HepG2 (cell line): ENCODE data around the gene C4orf36. TPM values are rescaled to one million over a fixed set of nuclear protein-coding genes. Genes with fewer than 3 reads are reported as not detected.

Experiments used
- ATAC-seq: fragments of 200-7000 bp; cut with Tn5 transposase; 3 replicates; pipeline ENCODE4 v1.9.1; 2020; ENCODE audit warnings: mild to moderate bottlenecking, moderate library complexity
- BruUV-seq: library from RNA; stranded (reverse); fragments of 400-500 nt; replicated peaks from 2 replicates; lab custom pipeline; 2021; lab: Mats Ljungman, UMichigan
- CTCF ChIA-PET: fragments of 300-600 bp; formaldehyde crosslinking; extraction: SDS; loops from one replicate; lab custom pipeline; 2021; ENCODE audit warnings: low total read pairs, inconsistent platforms, low intra/inter-chr PET ratio; lab: Yijun Ruan, JAX
- POLR2A ChIA-PET: fragments of 350-600 bp; sonication (Branson Sonifier 250); formaldehyde crosslinking; loops from one replicate; lab custom pipeline; 2020; ENCODE audit warnings: antibody characterized with exemption, inconsistent platforms; lab: Yijun Ruan, JAX
- DNase-seq: peaks from one replicate; pipeline ENCODE4 v3.0.0-alpha.2; 2015; ENCODE audit warnings: low spot score
- FAIRE-seq: peaks from 3 replicates; lab custom pipeline; 2011; peaks lifted over from hg19 to GRCh38; lab: Jason Lieb, UNC
- H2AFZ ChIP-seq: one replicate; pipeline ENCODE4 v1.6.1; 2011; ENCODE audit warnings: low read length, inconsistent platforms
- H3K27ac ChIP-seq: fragments of 300-600 bp; 3 replicates; pipeline ENCODE4 v1.8.0; 2011; ENCODE audit warnings: mixed run types, mild to moderate bottlenecking, mixed read lengths, low read length, inconsistent platforms; ENCODE audit not compliant: insufficient read depth; ENCODE audit errors: extremely low read length
- H3K27me3 ChIP-seq, 2 experiments: fragments of 200-600 bp in 1 of 2; 2 replicates in 1 of 2; 3 replicates in 1 of 2; pipeline versions ENCODE4 v1.6.0 to v1.8.0; 2011; ENCODE audit warnings: low read length in 2 of 2, mild to moderate bottlenecking in 2 of 2, moderate library complexity in 2 of 2, inconsistent platforms in 1 of 2; ENCODE audit not compliant: insufficient read depth in 2 of 2, control insufficient read depth in 1 of 2
- H3K36me3 ChIP-seq, 2 experiments: fragments of 200-600 bp in 1 of 2; replicated peaks in 1 of 2; 2 replicates in 1 of 2; 3 replicates in 1 of 2; pipeline versions ENCODE4 v1.5.1 to v1.8.0; 2011; ENCODE audit warnings: low read length in 2 of 2, inconsistent platforms in 1 of 2; ENCODE audit not compliant: insufficient read depth in 2 of 2, control insufficient read depth in 1 of 2
- H3K4me1 ChIP-seq: 2 replicates; pipeline ENCODE4 v1.5.1; 2012; ENCODE audit warnings: low read length, inconsistent platforms; ENCODE audit not compliant: insufficient read depth
- H3K4me2 ChIP-seq: 2 replicates; pipeline ENCODE4 v1.6.0; 2011; ENCODE audit warnings: low read depth, low read length, inconsistent platforms
- H3K4me3 ChIP-seq, 3 experiments: fragments of 200-600 bp in 1 of 3; sonication (generic), shearing (Covaris generic) in 1 of 3; replicated peaks in 1 of 3; 2 replicates each; pipeline ENCODE4 v1.5.1; 2011 to 2016; ENCODE audit warnings: low read length in 3 of 3, inconsistent platforms in 2 of 3, low read depth in 2 of 3, mild to moderate bottlenecking in 2 of 3, control low read depth in 1 of 3, mixed read lengths in 1 of 3; ENCODE audit not compliant: insufficient read depth in 1 of 3
- H3K79me2 ChIP-seq: one replicate; pipeline ENCODE4 v1.6.1; 2011; ENCODE audit warnings: low read length, inconsistent platforms; ENCODE audit not compliant: insufficient read depth
- H3K9ac ChIP-seq: 2 replicates; pipeline ENCODE4 v1.6.0; 2011; ENCODE audit warnings: mild to moderate bottlenecking, low read depth, low read length, inconsistent platforms; ENCODE audit not compliant: insufficient read depth
- H3K9me3 ChIP-seq: 2 replicates; pipeline ENCODE4 v1.5.1; 2012; ENCODE audit warnings: mild to moderate bottlenecking, low read length
- H4K20me1 ChIP-seq: 2 replicates; pipeline ENCODE4 v1.6.0; 2011; ENCODE audit warnings: inconsistent platforms, mild to moderate bottlenecking, low read length, moderate library complexity; ENCODE audit not compliant: insufficient read depth
- BRCA1 ChIP-seq: sonication (generic); formaldehyde crosslinking; IDR thresholded peaks from 2 replicates; pipeline ENCODE4 v1.4.0; 2020; ENCODE audit warnings: missing genetic modification reagents
- GATAD1 ChIP-seq: IDR thresholded peaks from 2 replicates; pipeline ENCODE4 v1.6.1; 2016; ENCODE audit warnings: missing genetic modification reagents, missing compliant biosample characterization
- HOXA7 ChIP-seq: sonication (generic); formaldehyde crosslinking; IDR thresholded peaks from 2 replicates; pipeline ENCODE4 v1.8.1; 2022; ENCODE audit warnings: mild to moderate bottlenecking, missing genetic modification reagents, moderate library complexity
- KDM6A ChIP-seq: IDR thresholded peaks from 2 replicates; pipeline ENCODE4 v1.6.1; 2016; ENCODE audit warnings: low read depth
- MAX ChIP-seq: IDR thresholded peaks from 2 replicates; pipeline ENCODE4 v1.6.1; 2012; ENCODE audit warnings: inconsistent platforms
- RARG ChIP-seq: sonication (generic); formaldehyde crosslinking; IDR thresholded peaks from 2 replicates; pipeline ENCODE4 v1.4.0; 2020; ENCODE audit warnings: low read depth, mild to moderate bottlenecking, missing genetic modification reagents
- REST ChIP-seq, 2 experiments: IDR thresholded peaks; 2 replicates each; pipeline ENCODE4 v1.6.1; 2011 to 2012; ENCODE audit warnings: low read length in 2 of 2, borderline replicate concordance in 1 of 2, low read depth in 1 of 2, mild to moderate bottlenecking in 1 of 2, moderate library complexity in 1 of 2
- SMC3 ChIP-seq: IDR thresholded peaks from 2 replicates; pipeline ENCODE4 v1.6.1; 2011; ENCODE audit warnings: low read length, improper control_type of control experiment
- SMYD3 ChIP-seq: sonication (generic); formaldehyde crosslinking; IDR thresholded peaks from 2 replicates; pipeline ENCODE4 v1.8.1; 2023; ENCODE audit warnings: mild to moderate bottlenecking, missing genetic modification reagents
- ZFY ChIP-seq: sonication (generic); formaldehyde crosslinking; IDR thresholded peaks from 2 replicates; pipeline ENCODE4 v1.4.0; 2020; ENCODE audit warnings: missing genetic modification reagents
- ZKSCAN1 ChIP-seq: fragments of 150-350 bp; IDR thresholded peaks from 2 replicates; pipeline ENCODE4 v1.6.1; 2014; ENCODE audit warnings: low read length
- ZMAT3 ChIP-seq: sonication (generic); formaldehyde crosslinking; conservative IDR thresholded peaks from 2 replicates; pipeline ENCODE4 v1.7.0; 2021; ENCODE audit warnings: missing genetic modification reagents
- ZNF225 ChIP-seq: sonication (generic); formaldehyde crosslinking; IDR thresholded peaks from 2 replicates; pipeline ENCODE4 v1.4.0; 2020; ENCODE audit warnings: mild to moderate bottlenecking, missing genetic modification reagents
- ZNF333 ChIP-seq: sonication (generic); formaldehyde crosslinking; IDR thresholded peaks from 2 replicates; pipeline ENCODE4 v1.4.0; 2020; ENCODE audit warnings: mild to moderate bottlenecking, missing genetic modification reagents, borderline replicate concordance
- ZNF567 ChIP-seq: sonication (generic); formaldehyde crosslinking; IDR thresholded peaks from 2 replicates; pipeline ENCODE4 v1.8.1; 2023; ENCODE audit warnings: mild to moderate bottlenecking, missing genetic modification reagents, borderline replicate concordance
- ZNF720 ChIP-seq: sonication (generic); formaldehyde crosslinking; IDR thresholded peaks from 2 replicates; pipeline ENCODE4 v1.4.0; 2020; ENCODE audit warnings: missing genetic modification reagents
- ZNF746 ChIP-seq: sonication (generic); formaldehyde crosslinking; IDR thresholded peaks from 2 replicates; pipeline ENCODE4 v1.8.0; 2022; ENCODE audit warnings: mild to moderate bottlenecking, missing genetic modification reagents
- WGBS: methylation state at CpG from one replicate; pipeline ENCODE4 v1.1.6; 2017; ENCODE audit warnings: low lambda C conversion rate; 5-methylcytosine and 5-hydroxymethylcytosine counted together
- in situ Hi-C: cut with HindIII; loops from 2 replicates; pipeline ENCODE4 v1.10.0; 2017; ENCODE audit warnings: low pct_unique_long_range_greater_than_20kb; ENCODE audit not compliant: extremely low pct_ligation_motif_present
- intact Hi-C: fragments of 100-400 bp; cut with micrococcal nuclease; formaldehyde crosslinking; loops from one replicate; pipeline ENCODE4 v1.10.0; 2022; ENCODE audit not compliant: unreplicated experiment
- polyA plus RNA-seq, 8 experiments: library from polyadenylated mRNA; depleted of rRNA in 3 of 8; stranded (reverse) in 7 of 8; unstranded in 1 of 8; fragments of >200 nt; fragmentation: Illumina TruSeq in 4 of 8; extraction: Trizol in 4 of 8; gene quantifications; 2 replicates each; pipeline versions ENCODE4 v1.2.1 to v1.2.3, GENCODE V29; 2011 to 2016; ENCODE audit warnings: low read depth in 4 of 8, missing spikeins in 1 of 8, mixed read lengths in 1 of 8; ENCODE audit not compliant: insufficient read depth in 1 of 8
- total RNA-seq, 5 experiments: library from RNA; depleted of rRNA; stranded (reverse); fragments of >200 nt; fragmentation: Illumina TruSeq; extraction: Trizol; gene quantifications; 2 replicates each; pipeline ENCODE4 v1.2.3, GENCODE V29; 2016; ENCODE audit warnings: low read depth in 1 of 5

C4orf36 gene
- total and polyA plus RNA-seq, 2 of the 13 experiments (the other 11 are each of a cell fraction or from before 2014, with no cell fraction given), result 0.63 TPM; not detected in 1

GRCh38 chr4:86916392-86916791, 24.2 kb upstream of the C4orf36 start:
- TF ChIP-seq GATAD1 (CRISPR knock-in tag) (no peak), ZFY (CRISPR knock-in tag) (no peak), RARG (CRISPR knock-in tag) (no peak), HOXA7 (CRISPR knock-in tag) (no peak), ZMAT3 (CRISPR knock-in tag) (no peak), ZNF333 (no peak), MAX (no peak), REST (IDR thresholded peaks at IDR 0.05; ENCODE audit: borderline replicate concordance in 1 of 2, low read depth in 1 of 2, low read length in 2 of 2) (no peak), KDM6A (CRISPR knock-in tag) (no peak), ZNF746 (CRISPR knock-in tag) (no peak), ZKSCAN1 (no peak), ZNF720 (no peak), BRCA1 (CRISPR knock-in tag) (no peak), SMC3 (no peak), ZNF567 (CRISPR knock-in tag) (no peak), SMYD3 (CRISPR knock-in tag) (no peak), ZNF225 (CRISPR knock-in tag) (no peak)
- no TSS peak for BruUV-seq
- H3K79me2 ChIP-seq, result no peaks in the 10 kb centered on the region
- FAIRE-seq (no peak), ATAC-seq (no peak), DNase-seq (no peak)
- H2AFZ ChIP-seq, result no peak overlapping the region
- POLR2A ChIA-PET, result no interaction called here
- in situ Hi-C loops (no loop called here), intact Hi-C loops (no loop called here)
- H3K27me3 ChIP-seq, result no peaks in the 10 kb centered on the region
- H3K9ac ChIP-seq, result no peak overlapping the region
- 4% methylated on average over 1 of the region's 1 CpG for WGBS
- CTCF ChIA-PET, result no interaction called here
- H3K4me1 ChIP-seq, result peaks cover 11% of the 10 kb centered on the region
- H3K4me3 ChIP-seq, result no peak overlapping the region
- no peak overlapping the region for H3K4me2 ChIP-seq
- H3K36me3 ChIP-seq, result no peaks in the 10 kb centered on the region
- no peaks in the 10 kb centered on the region for H3K9me3 ChIP-seq
- no peak overlapping the region for H3K27ac ChIP-seq
- H4K20me1 ChIP-seq, result no peaks in the 10 kb centered on the region
